SK-N-SH treated with all-trans-retinoic acid at 6 μM for 48 hours (cell line): ENCODE results near the gene CCDC170.

Experiments
- ARNTL ChIP-seq: fragments of 450-650 bp; formaldehyde crosslinking; IDR thresholded peaks from 2 replicates; pipeline ENCODE4 v1.5.0; 2020; ENCODE audit warnings: low read depth, mild to moderate bottlenecking, moderate library complexity, borderline replicate concordance
- CSDC2 ChIP-seq: fragments of 250-450 bp; sonication (Bioruptor Pico); IDR thresholded peaks from 2 replicates; pipeline ENCODE4 v1.5.0; 2020; ENCODE audit warnings: mild to moderate bottlenecking, moderate library complexity
- ISL1 ChIP-seq: fragments of 250-450 bp; sonication (Bioruptor Pico); IDR thresholded peaks from 2 replicates; pipeline ENCODE4 v2.1.2; 2022; ENCODE audit warnings: mild to moderate bottlenecking, moderate library complexity
- RARB ChIP-seq: fragments of 250-450 bp; sonication (Bioruptor Pico); IDR thresholded peaks from 2 replicates; pipeline ENCODE4 v1.8.0; 2021; ENCODE audit warnings: mild to moderate bottlenecking, moderate library complexity
- ZFP3 ChIP-seq: fragments of 250-450 bp; sonication (Bioruptor Pico); IDR thresholded peaks from 2 replicates; pipeline ENCODE4 v1.5.0; 2020; ENCODE audit warnings: mild to moderate bottlenecking, moderate library complexity
- TF ChIP-seq, protein P1 (sequence below): fragments of 250-450 bp; sonication (Bioruptor Pico); IDR thresholded peaks from 2 replicates; pipeline ENCODE4 v1.8.0; 2020; ENCODE audit warnings: mild to moderate bottlenecking, moderate library complexity, borderline replicate concordance
- TF ChIP-seq, protein P2 (sequence below): fragments of 250-450 bp; sonication (Bioruptor Pico); IDR thresholded peaks from 2 replicates; pipeline ENCODE4 v1.8.0; 2021; ENCODE audit warnings: low read depth, mild to moderate bottlenecking, moderate library complexity, borderline replicate concordance
- TF ChIP-seq, protein P3 (sequence below): fragments of 250-450 bp; sonication (Bioruptor Pico); IDR thresholded peaks from 2 replicates; pipeline ENCODE4 v1.5.1; 2021; ENCODE audit warnings: mild to moderate bottlenecking, moderate library complexity

DNA sequence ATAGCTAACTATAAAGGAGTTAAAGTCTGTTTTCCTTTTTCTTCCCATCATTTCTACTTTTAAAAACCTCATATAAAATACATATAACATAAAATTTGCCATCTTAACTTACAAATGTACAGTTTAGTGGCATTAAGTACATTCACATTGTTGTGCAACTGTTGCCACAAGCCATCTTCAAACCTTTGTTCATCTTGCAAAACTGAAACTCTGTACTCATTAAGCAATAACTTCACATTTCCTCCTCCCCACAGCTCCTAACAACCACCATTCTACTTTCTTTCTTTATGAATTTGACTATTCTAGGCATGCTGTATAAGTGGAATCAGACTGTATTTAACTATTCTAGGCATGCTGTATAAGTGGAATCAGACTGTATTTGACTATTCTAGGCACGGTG lies 4.5 kb downstream of the CCDC170 start:
- TF ChIP-seq ZFP3 (CRISPR knock-in tag) (no peak), RARB (no peak), CSDC2 (CRISPR knock-in tag) (no peak), ARNTL (CRISPR knock-in tag) (no peak), ISL1 (no peak)
- TF ChIP-seq, protein P1, sequence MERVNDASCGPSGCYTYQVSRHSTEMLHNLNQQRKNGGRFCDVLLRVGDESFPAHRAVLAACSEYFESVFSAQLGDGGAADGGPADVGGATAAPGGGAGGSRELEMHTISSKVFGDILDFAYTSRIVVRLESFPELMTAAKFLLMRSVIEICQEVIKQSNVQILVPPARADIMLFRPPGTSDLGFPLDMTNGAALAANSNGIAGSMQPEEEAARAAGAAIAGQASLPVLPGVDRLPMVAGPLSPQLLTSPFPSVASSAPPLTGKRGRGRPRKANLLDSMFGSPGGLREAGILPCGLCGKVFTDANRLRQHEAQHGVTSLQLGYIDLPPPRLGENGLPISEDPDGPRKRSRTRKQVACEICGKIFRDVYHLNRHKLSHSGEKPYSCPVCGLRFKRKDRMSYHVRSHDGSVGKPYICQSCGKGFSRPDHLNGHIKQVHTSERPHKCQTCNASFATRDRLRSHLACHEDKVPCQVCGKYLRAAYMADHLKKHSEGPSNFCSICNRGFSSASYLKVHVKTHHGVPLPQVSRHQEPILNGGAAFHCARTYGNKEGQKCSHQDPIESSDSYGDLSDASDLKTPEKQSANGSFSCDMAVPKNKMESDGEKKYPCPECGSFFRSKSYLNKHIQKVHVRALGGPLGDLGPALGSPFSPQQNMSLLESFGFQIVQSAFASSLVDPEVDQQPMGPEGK: no peak
- TF ChIP-seq, protein P2, sequence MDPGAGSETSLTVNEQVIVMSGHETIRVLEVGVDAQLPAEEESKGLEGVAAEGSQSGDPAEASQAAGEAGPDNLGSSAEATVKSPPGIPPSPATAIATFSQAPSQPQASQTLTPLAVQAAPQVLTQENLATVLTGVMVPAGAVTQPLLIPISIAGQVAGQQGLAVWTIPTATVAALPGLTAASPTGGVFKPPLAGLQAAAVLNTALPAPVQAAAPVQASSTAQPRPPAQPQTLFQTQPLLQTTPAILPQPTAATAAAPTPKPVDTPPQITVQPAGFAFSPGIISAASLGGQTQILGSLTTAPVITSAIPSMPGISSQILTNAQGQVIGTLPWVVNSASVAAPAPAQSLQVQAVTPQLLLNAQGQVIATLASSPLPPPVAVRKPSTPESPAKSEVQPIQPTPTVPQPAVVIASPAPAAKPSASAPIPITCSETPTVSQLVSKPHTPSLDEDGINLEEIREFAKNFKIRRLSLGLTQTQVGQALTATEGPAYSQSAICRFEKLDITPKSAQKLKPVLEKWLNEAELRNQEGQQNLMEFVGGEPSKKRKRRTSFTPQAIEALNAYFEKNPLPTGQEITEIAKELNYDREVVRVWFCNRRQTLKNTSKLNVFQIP: no peak
- TF ChIP-seq, protein P3, sequence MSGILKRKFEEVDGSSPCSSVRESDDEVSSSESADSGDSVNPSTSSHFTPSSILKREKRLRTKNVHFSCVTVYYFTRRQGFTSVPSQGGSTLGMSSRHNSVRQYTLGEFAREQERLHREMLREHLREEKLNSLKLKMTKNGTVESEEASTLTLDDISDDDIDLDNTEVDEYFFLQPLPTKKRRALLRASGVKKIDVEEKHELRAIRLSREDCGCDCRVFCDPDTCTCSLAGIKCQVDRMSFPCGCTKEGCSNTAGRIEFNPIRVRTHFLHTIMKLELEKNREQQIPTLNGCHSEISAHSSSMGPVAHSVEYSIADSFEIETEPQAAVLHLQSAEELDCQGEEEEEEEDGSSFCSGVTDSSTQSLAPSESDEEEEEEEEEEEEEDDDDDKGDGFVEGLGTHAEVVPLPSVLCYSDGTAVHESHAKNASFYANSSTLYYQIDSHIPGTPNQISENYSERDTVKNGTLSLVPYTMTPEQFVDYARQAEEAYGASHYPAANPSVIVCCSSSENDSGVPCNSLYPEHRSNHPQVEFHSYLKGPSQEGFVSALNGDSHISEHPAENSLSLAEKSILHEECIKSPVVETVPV (CRISPR knock-in tag): no peak
